Neural progenitor cell (in vitro differentiated cells): Measurements from ENCODE around the gene NUP50. TPM values are rescaled to one million over a fixed set of nuclear protein-coding genes. Genes with fewer than 3 reads are reported as not detected.

ENCODE experiments used
- DNase-seq: peaks from one replicate; pipeline ENCODE4 v3.0.0-alpha.2; 2016; ENCODE audit warnings: low spot score
- H2AFZ ChIP-seq: fragments of 200-600 bp; sonication (generic); replicated peaks from 2 replicates; pipeline ENCODE4 v1.6.1; 2016; ENCODE audit warnings: antibody characterized with exemption
- H3F3A ChIP-seq: fragments of 200-600 bp; sonication (generic); 2 replicates; pipeline ENCODE4 v1.6.1; 2016; ENCODE audit warnings: antibody characterized with exemption, low read depth
- H3K27ac ChIP-seq: fragments of 200-600 bp; sonication (generic); 2 replicates; pipeline ENCODE4 v1.5.1; 2016; ENCODE audit warnings: mild to moderate bottlenecking
- H3K27me3 ChIP-seq: fragments of 200-600 bp; sonication (generic); 2 replicates; pipeline ENCODE4 v1.6.1; 2016; ENCODE audit warnings: mild to moderate bottlenecking, moderate library complexity
- H3K36me3 ChIP-seq: fragments of 200-600 bp; sonication (generic); 2 replicates; pipeline ENCODE4 v1.5.1; 2016
- H3K4me1 ChIP-seq: fragments of 200-600 bp; sonication (generic); 2 replicates; pipeline ENCODE4 v1.6.1; 2016; ENCODE audit warnings: mixed run types
- H3K4me2 ChIP-seq: fragments of 200-600 bp; sonication (generic); 2 replicates; pipeline ENCODE4 v1.6.1; 2016
- H3K4me3 ChIP-seq: fragments of 200-600 bp; sonication (generic); 2 replicates; pipeline ENCODE4 v1.5.1; 2016
- H3K79me2 ChIP-seq: fragments of 200-600 bp; sonication (generic); 2 replicates; pipeline ENCODE4 v1.6.1; 2016; ENCODE audit warnings: low read depth
- H3K9ac ChIP-seq: fragments of 200-600 bp; sonication (generic); 2 replicates; pipeline ENCODE4 v1.6.1; 2016
- H3K9me3 ChIP-seq: fragments of 200-600 bp; sonication (generic); 2 replicates; pipeline ENCODE4 v1.5.1; 2016; ENCODE audit warnings: low read depth
- H4K20me1 ChIP-seq: fragments of 200-600 bp; sonication (generic); 2 replicates; pipeline ENCODE4 v1.6.1; 2016; ENCODE audit warnings: low read depth
- H3K27ac Mint-ChIP-seq: 3 replicates; pipeline ENCODE4 v1.8.0; 2021; ENCODE audit warnings: mixed read lengths
- H3K27me3 Mint-ChIP-seq: 2 replicates; pipeline ENCODE4 v1.8.0; 2022; ENCODE audit warnings: low read depth, mild to moderate bottlenecking, inconsistent platforms, moderate library complexity, mixed read lengths; ENCODE audit not compliant: insufficient read depth
- H3K36me3 Mint-ChIP-seq: 3 replicates; pipeline ENCODE4 v1.8.0; 2021; ENCODE audit warnings: mixed read lengths
- H3K4me1 Mint-ChIP-seq: 3 replicates; pipeline ENCODE4 v1.8.0; 2021; ENCODE audit warnings: mixed read lengths
- H3K4me3 Mint-ChIP-seq: 3 replicates; pipeline ENCODE4 v1.8.0; 2021; ENCODE audit warnings: mild to moderate bottlenecking, moderate library complexity, mixed read lengths
- H3K9me3 Mint-ChIP-seq: 3 replicates; pipeline ENCODE4 v1.8.0; 2020; ENCODE audit warnings: mixed read lengths
- CTCF ChIP-seq: fragments of 200-600 bp; sonication (generic); IDR thresholded peaks from 2 replicates; pipeline ENCODE4 v1.5.1; 2017; ENCODE audit warnings: antibody characterized with exemption, mild to moderate bottlenecking
- EZH2 ChIP-seq: fragments of 200-600 bp; sonication (generic); IDR thresholded peaks from 2 replicates; pipeline ENCODE4 v1.6.1; 2017; ENCODE audit warnings: antibody characterized with exemption, mild to moderate bottlenecking, moderate library complexity
- EZH2phosphoT487 ChIP-seq: fragments of 200-600 bp; sonication (generic); IDR thresholded peaks from 2 replicates; pipeline ENCODE4 v1.6.1; 2017; ENCODE audit warnings: antibody characterized with exemption
- total RNA-seq: library from RNA; depleted of rRNA; stranded (reverse); fragments of >200 nt; gene quantifications from 2 replicates; pipeline ENCODE4 v1.2.3, GENCODE V29; 2015; ENCODE audit warnings: low replicate concordance

Gene NUP50
- total RNA-seq, 1 donor from 2014 or later = 96.8 TPM

GRCh38 chr22:45171830-45172229 lies 8.1 kb downstream of the NUP50 start:
- Histone ChIP-seq H3K4me3 (no peak overlapping the region), H3K36me3 (peaks cover 34% of the 10 kb centered on the region), H3K4me2 (no peak overlapping the region), H3K9ac (no peak overlapping the region), H3F3A (no peaks in the 10 kb centered on the region), H3K9me3 (no peaks in the 10 kb centered on the region), H3K27ac (no peak overlapping the region), H3K79me2 (peaks cover 93% of the 10 kb centered on the region), H4K20me1 (peaks cover 53% of the 10 kb centered on the region), H2AFZ (no peak overlapping the region), H3K4me1 (no peaks in the 10 kb centered on the region), H3K27me3 (no peaks in the 10 kb centered on the region)
- Mint-ChIP-seq H3K27ac (no peak overlapping the region), H3K9me3 (no peaks in the 10 kb centered on the region), H3K4me3 (no peak overlapping the region), H3K27me3 (peaks cover 2% of the 10 kb centered on the region), H3K4me1 (no peaks in the 10 kb centered on the region), H3K36me3 (peaks cover 39% of the 10 kb centered on the region)
- TF ChIP-seq EZH2phosphoT487 = no peak
- no peak for TF ChIP-seq EZH2
- TF ChIP-seq CTCF = no peak
- no peak for DNase-seq

GRCh38 chr22:45172881-45173585 lies 9.3 kb downstream of the NUP50 start:
- no peak for DNase-seq
- peaks cover 57% of the 10 kb centered on the region for H4K20me1 ChIP-seq
- no peaks in the 10 kb centered on the region for H3K9me3 Mint-ChIP-seq

GRCh38 chr22:45179276-45180049 lies 15.7 kb downstream of the NUP50 start:
- H3K79me2 ChIP-seq = peaks cover 70% of the 10 kb centered on the region
- Mint-ChIP-seq H3K4me3 (no peak overlapping the region), H3K27ac (no peak overlapping the region), H3K27me3 (peaks cover 4% of the 10 kb centered on the region), H3K4me1 (no peaks in the 10 kb centered on the region), H3K36me3 (peaks cover 44% of the 10 kb centered on the region), H3K9me3 (no peaks in the 10 kb centered on the region)
- no peak overlapping the region for H3K27ac ChIP-seq
- peaks cover 44% of the 10 kb centered on the region for H4K20me1 ChIP-seq
- H3F3A ChIP-seq = no peaks in the 10 kb centered on the region
- H3K27me3 ChIP-seq = no peaks in the 10 kb centered on the region
- no peak overlapping the region for H3K4me3 ChIP-seq
- DNase-seq = no peak
- H3K9ac ChIP-seq = no peak overlapping the region
- no peak overlapping the region for H3K4me2 ChIP-seq
- H3K9me3 ChIP-seq = no peaks in the 10 kb centered on the region
- no peaks in the 10 kb centered on the region for H3K4me1 ChIP-seq
- H2AFZ ChIP-seq = no peak overlapping the region
- H3K36me3 ChIP-seq = peaks cover 12% of the 10 kb centered on the region
- no peak for TF ChIP-seq CTCF
- TF ChIP-seq EZH2 = no peak
- no peak for TF ChIP-seq EZH2phosphoT487

More at GRCh38 chr22:45172881-45173585, 9.3 kb downstream of the NUP50 start:
- Histone ChIP-seq H3K4me3 (no peak overlapping the region), H3K9ac (no peak overlapping the region), H2AFZ (no peak overlapping the region), H3K79me2 (peaks cover 91% of the 10 kb centered on the region), H3K4me1 (no peaks in the 10 kb centered on the region), H3K27ac (no peak overlapping the region), H3K36me3 (peaks cover 30% of the 10 kb centered on the region), H3K9me3 (no peaks in the 10 kb centered on the region), H3K4me2 (no peak overlapping the region), H3K27me3 (no peaks in the 10 kb centered on the region), H3F3A (no peaks in the 10 kb centered on the region)
- Mint-ChIP-seq H3K36me3 (peaks cover 42% of the 10 kb centered on the region), H3K4me1 (no peaks in the 10 kb centered on the region), H3K4me3 (no peak overlapping the region), H3K27ac (no peak overlapping the region), H3K27me3 (peaks cover 2% of the 10 kb centered on the region)
- no peak for TF ChIP-seq EZH2
- TF ChIP-seq CTCF = no peak
- no peak for TF ChIP-seq EZH2phosphoT487
